ENCODE data around the gene ARHGAP4.

ARHGAP4 gene

GRCh38 chrX:153908219-153908860, 17.7 kb downstream of the ARHGAP4 start:
- in situ Hi-C loops (cut with HindIII; ENCODE audit: low sequenced_read_pairs): no loop called here

GRCh38 chrX:153907456-153907855, 18.6 kb downstream of the ARHGAP4 start:
- in situ Hi-C loops (cut with HindIII; ENCODE audit: low sequenced_read_pairs): no loop called here

- in situ Hi-C loops (cut with HindIII; ENCODE audit: low sequenced_read_pairs): no loop called here
These were observed 19.7 kb downstream of the ARHGAP4 start for GRCh38 chrX:153906126-153906917.

GRCh38 chrX:153905481-153906095, 20.5 kb downstream of the ARHGAP4 start:
- in situ Hi-C loops (cut with HindIII; ENCODE audit: low sequenced_read_pairs): no loop called here

GRCh38 chrX:153903991-153904957, 21.8 kb downstream of the ARHGAP4 start, which contains the start of gene AVPR2:
Gene AVPR2 (plus strand): TSS chrX:153904673. CDS start chrX:153905146, 473 bp downstream.
- in situ Hi-C loops (cut with HindIII; ENCODE audit: low sequenced_read_pairs): no loop called here

- in situ Hi-C loops (cut with HindIII; ENCODE audit: low sequenced_read_pairs): no loop called here
These were observed 22.7 kb downstream of the ARHGAP4 start for GRCh38 chrX:153903238-153903980.

- in situ Hi-C loops (cut with HindIII; ENCODE audit: low sequenced_read_pairs): no loop called here
These were observed 23.7 kb downstream of the ARHGAP4 start for GRCh38 chrX:153902385-153902784.

GRCh38 chrX:153901753-153902140, 24.3 kb downstream of the ARHGAP4 start:
- in situ Hi-C loops (cut with HindIII; ENCODE audit: low sequenced_read_pairs): no loop called here

- in situ Hi-C loops (cut with HindIII; ENCODE audit: low sequenced_read_pairs): no loop called here
These were observed 25.0 kb downstream of the ARHGAP4 start for GRCh38 chrX:153900831-153901752.

GRCh38 chrX:153897899-153898298, 28.2 kb downstream of the ARHGAP4 start:
- in situ Hi-C loops (cut with HindIII; ENCODE audit: low sequenced_read_pairs): no loop called here

GRCh38 chrX:153889123-153889522, 36.9 kb downstream of the ARHGAP4 start:
- in situ Hi-C loops (cut with HindIII; ENCODE audit: low sequenced_read_pairs): no loop called here

- in situ Hi-C loops (cut with HindIII; ENCODE audit: low sequenced_read_pairs): no loop called here
These were observed 37.7 kb downstream of the ARHGAP4 start for GRCh38 chrX:153888344-153888743.

GRCh38 chrX:153887385-153887784, 38.7 kb downstream of the ARHGAP4 start:
- in situ Hi-C loops (cut with HindIII; ENCODE audit: low sequenced_read_pairs): no loop called here

- in situ Hi-C loops (cut with HindIII; ENCODE audit: low sequenced_read_pairs): no loop called here
These were observed 39.1 kb downstream of the ARHGAP4 start for GRCh38 chrX:153886915-153887314.

GRCh38 chrX:153885968-153886903, 39.8 kb downstream of the ARHGAP4 start, which contains the start of gene L1CAM:
Gene L1CAM (minus strand): TSS chrX:153886173. CDS start chrX:153875836, 10,337 bp downstream.
- in situ Hi-C loops (cut with HindIII; ENCODE audit: low sequenced_read_pairs): no loop called here

GRCh38 chrX:153885208-153885787, 40.8 kb downstream of the ARHGAP4 start:
- in situ Hi-C loops (cut with HindIII; ENCODE audit: low sequenced_read_pairs): no loop called here

- in situ Hi-C loops (cut with HindIII; ENCODE audit: low sequenced_read_pairs): no loop called here
These were observed 41.5 kb downstream of the ARHGAP4 start for GRCh38 chrX:153884590-153884989.
